Panc1 (cell line): ENCODE data around the gene CENPU. TPM values are rescaled to one million over a fixed set of nuclear protein-coding genes. Genes with fewer than 3 reads are reported as not detected.

Source experiments
- ATAC-seq: fragments of 200-7000 bp; cut with Tn5 transposase; 2 replicates; pipeline ENCODE4 v1.9.1; 2020; ENCODE audit warnings: mild to moderate bottlenecking, moderate library complexity
- BruUV-seq: library from RNA; stranded (reverse); fragments of 400-500 nt; replicated peaks from 2 replicates; lab custom pipeline; 2021; lab: Mats Ljungman, UMichigan
- CTCF ChIA-PET: fragments of 300-600 bp; sonication (Branson Sonifier 250); formaldehyde crosslinking; loops from one replicate; lab custom pipeline; 2022; ENCODE audit warnings: antibody characterized with exemption; lab: Charles Lee
- POLR2A ChIA-PET: fragments of 300-600 bp; sonication (Branson Sonifier 250); formaldehyde crosslinking; loops from one replicate; lab custom pipeline; 2022; ENCODE audit warnings: antibody characterized with exemption; lab: Charles Lee
- DNase-seq: peaks from one replicate; pipeline ENCODE4 v3.0.0-alpha.2; 2010; ENCODE audit warnings: low read depth, low spot score
- H3K27ac ChIP-seq: 2 replicates; pipeline ENCODE4 v1.5.1; 2011; ENCODE audit warnings: mild to moderate bottlenecking, low read length, inconsistent platforms
- H3K27me3 ChIP-seq: fragments of 200-500 bp; sonication (Bioruptor generic); 2 replicates; pipeline ENCODE4 v1.6.0; 2014; ENCODE audit warnings: low read length, inconsistent platforms; ENCODE audit not compliant: control insufficient read depth, insufficient read depth
- H3K36me3 ChIP-seq: fragments of 200-500 bp; sonication (Bioruptor generic); 2 replicates; pipeline ENCODE4 v1.5.1; 2014; ENCODE audit warnings: inconsistent platforms, mild to moderate bottlenecking, low read length, moderate library complexity; ENCODE audit not compliant: control insufficient read depth, insufficient read depth
- H3K4me1 ChIP-seq: 2 replicates; pipeline ENCODE4 v1.5.1; 2011; ENCODE audit warnings: inconsistent platforms, mild to moderate bottlenecking, low read length, moderate library complexity; ENCODE audit not compliant: control insufficient read depth, insufficient read depth
- H3K4me3 ChIP-seq, 2 experiments: 2 replicates each; pipeline ENCODE4 v1.5.1; 2011 to 2012; ENCODE audit warnings: low read depth in 2 of 2, low read length in 2 of 2, mild to moderate bottlenecking in 2 of 2, inconsistent platforms in 1 of 2, moderate library complexity in 1 of 2
- H3K9me3 ChIP-seq: fragments of 200-500 bp; sonication (Bioruptor generic); 2 replicates; pipeline ENCODE4 v1.5.1; 2014; ENCODE audit warnings: low read depth, mild to moderate bottlenecking, inconsistent platforms, low read length, moderate library complexity; ENCODE audit not compliant: control insufficient read depth, insufficient read depth
- POLR2AphosphoS5 ChIP-seq: IDR thresholded peaks from 2 replicates; pipeline ENCODE4 v1.6.1; 2012; ENCODE audit warnings: mild to moderate bottlenecking, low read depth, low read length, moderate library complexity
- REST ChIP-seq, 2 experiments: IDR thresholded peaks; 2 replicates each; pipeline ENCODE4 v1.6.1; 2011 to 2012; ENCODE audit warnings: low read depth in 2 of 2, control low read depth in 1 of 2, low read length in 1 of 2, mild to moderate bottlenecking in 1 of 2, moderate library complexity in 1 of 2; ENCODE audit not compliant: insufficient read depth in 1 of 2
- SIN3A ChIP-seq: IDR thresholded peaks from 2 replicates; pipeline ENCODE4 v1.6.1; 2012; ENCODE audit warnings: low read depth, mild to moderate bottlenecking, low read length, moderate library complexity, borderline replicate concordance; ENCODE audit not compliant: insufficient read depth
- TCF7L2 ChIP-seq: IDR thresholded peaks from 2 replicates; pipeline ENCODE4 v1.6.1; 2011; ENCODE audit warnings: mild to moderate bottlenecking, low read depth, low read length, inconsistent platforms
- in situ Hi-C: cut with HindIII; loops from 2 replicates; pipeline ENCODE4 v1.10.0; 2016; ENCODE audit warnings: low sequenced_read_pairs, low pct_unique_long_range_greater_than_20kb
- intact Hi-C: fragments of 100-400 bp; cut with micrococcal nuclease; formaldehyde crosslinking; loops from one replicate; pipeline ENCODE4 v1.10.0; 2022; ENCODE audit not compliant: unreplicated experiment
- total RNA-seq: library from RNA; stranded (reverse); gene quantifications from one replicate; pipeline ENCODE4 v1.2.1, GENCODE V29; 2021; ENCODE audit not compliant: unreplicated experiment
- TF ChIP-seq, protein P1 (sequence below): fragments of 450-650 bp; IDR thresholded peaks from 2 replicates; pipeline ENCODE4 v1.5.1; 2017; ENCODE audit warnings: mild to moderate bottlenecking

The CENPU gene
- total RNA-seq, 1 experiment from 2014 or later = 16.6 TPM

DNA sequence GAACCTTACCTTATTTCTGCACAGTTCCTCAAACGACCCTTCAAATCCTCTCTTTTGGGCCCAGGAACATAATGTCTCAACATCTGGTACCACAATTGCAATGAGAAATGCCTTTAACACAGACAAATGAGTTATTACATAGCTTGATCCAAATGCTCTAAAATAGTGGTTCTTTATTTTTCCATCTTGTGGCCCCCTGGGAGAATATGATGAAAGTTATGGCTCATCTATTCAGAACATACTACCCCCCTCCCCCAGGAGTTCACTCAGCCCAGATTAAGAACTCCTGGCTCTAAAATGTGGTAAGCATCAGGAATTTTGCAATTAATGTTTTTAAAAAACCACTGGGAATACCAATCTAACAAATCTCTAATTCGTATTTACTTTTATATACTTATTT, 23.9 kb upstream of the CENPU start:
- intact Hi-C loops (no loop called here), in situ Hi-C loops (no loop called here)
- no peak for ATAC-seq
- H3K27me3 ChIP-seq = no peaks in the 10 kb centered on the region
- no peaks in the 10 kb centered on the region for H3K9me3 ChIP-seq
- DNase-seq = no peak
- no peaks in the 10 kb centered on the region for H3K36me3 ChIP-seq
- ChIA-PET POLR2A (no interaction called here), CTCF (no interaction called here)
- H3K4me3 ChIP-seq = no peak overlapping the region
- TF ChIP-seq TCF7L2 (no peak), REST (IDR thresholded peaks at IDR 0.05; ENCODE audit: insufficient read depth in 1 of 2, low read depth in 2 of 2, low read length in 1 of 2) (no peak), POLR2AphosphoS5 (no peak), SIN3A (no peak)
- H3K4me1 ChIP-seq = no peaks in the 10 kb centered on the region
- no TSS peak for BruUV-seq
- no peak overlapping the region for H3K27ac ChIP-seq

DNA sequence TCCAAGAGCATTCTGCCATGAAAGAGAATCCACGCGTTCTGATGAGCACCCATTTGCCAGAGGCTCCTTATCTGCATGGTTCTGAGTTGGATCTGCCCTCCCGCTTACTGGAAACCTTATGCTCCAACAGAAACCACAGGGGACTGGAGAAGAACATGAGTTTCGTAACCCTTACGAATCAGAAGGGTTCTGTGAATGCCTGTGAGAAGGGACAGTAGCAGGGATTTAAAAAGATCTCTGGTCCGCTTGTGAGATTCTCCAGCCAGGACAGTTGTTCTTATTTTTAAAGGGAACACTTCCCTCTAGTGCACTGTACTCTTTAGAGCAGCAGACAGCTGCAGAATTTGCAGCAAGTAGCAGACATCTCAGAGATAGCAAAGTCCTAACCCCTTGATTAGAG, 22.5 kb upstream of the CENPU start:
- POLR2A ChIA-PET = no interaction called here
- no peak for ATAC-seq

More for the DNA sequence above, 22.5 kb upstream of the CENPU start:
- no TSS peak for BruUV-seq
- intact Hi-C loops (no loop called here), in situ Hi-C loops (no loop called here)
- no peaks in the 10 kb centered on the region for H3K9me3 ChIP-seq
- H3K4me1 ChIP-seq = no peaks in the 10 kb centered on the region
- no peak for DNase-seq
- no peaks in the 10 kb centered on the region for H3K36me3 ChIP-seq
- H3K27ac ChIP-seq = no peak overlapping the region
- TF ChIP-seq, protein P1, sequence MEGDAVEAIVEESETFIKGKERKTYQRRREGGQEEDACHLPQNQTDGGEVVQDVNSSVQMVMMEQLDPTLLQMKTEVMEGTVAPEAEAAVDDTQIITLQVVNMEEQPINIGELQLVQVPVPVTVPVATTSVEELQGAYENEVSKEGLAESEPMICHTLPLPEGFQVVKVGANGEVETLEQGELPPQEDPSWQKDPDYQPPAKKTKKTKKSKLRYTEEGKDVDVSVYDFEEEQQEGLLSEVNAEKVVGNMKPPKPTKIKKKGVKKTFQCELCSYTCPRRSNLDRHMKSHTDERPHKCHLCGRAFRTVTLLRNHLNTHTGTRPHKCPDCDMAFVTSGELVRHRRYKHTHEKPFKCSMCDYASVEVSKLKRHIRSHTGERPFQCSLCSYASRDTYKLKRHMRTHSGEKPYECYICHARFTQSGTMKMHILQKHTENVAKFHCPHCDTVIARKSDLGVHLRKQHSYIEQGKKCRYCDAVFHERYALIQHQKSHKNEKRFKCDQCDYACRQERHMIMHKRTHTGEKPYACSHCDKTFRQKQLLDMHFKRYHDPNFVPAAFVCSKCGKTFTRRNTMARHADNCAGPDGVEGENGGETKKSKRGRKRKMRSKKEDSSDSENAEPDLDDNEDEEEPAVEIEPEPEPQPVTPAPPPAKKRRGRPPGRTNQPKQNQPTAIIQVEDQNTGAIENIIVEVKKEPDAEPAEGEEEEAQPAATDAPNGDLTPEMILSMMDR = no peak
- no peak for TF ChIP-seq SIN3A
- no peak for TF ChIP-seq REST (IDR thresholded peaks at IDR 0.05; ENCODE audit: insufficient read depth in 1 of 2, low read depth in 2 of 2, low read length in 1 of 2)
- TF ChIP-seq POLR2AphosphoS5 = no peak
- TF ChIP-seq TCF7L2 = no peak
- H3K4me3 ChIP-seq = no peak overlapping the region
- CTCF ChIA-PET = no interaction called here
- no peaks in the 10 kb centered on the region for H3K27me3 ChIP-seq
